Stimulated activated CD8-positive, alpha-beta memory T cell treated with anti-CD3 and anti-CD28 coated beads, Interleukin-4, amount 100 ng/mL, for 48 hours (primary cell): ENCODE measurements around the gene ARAP3.

ENCODE experiments used
- DNase-seq: peaks from one replicate; pipeline ENCODE4 v3.0.0-alpha.2; 2020

Gene ARAP3

GRCh38 chr5:141639357-141640050 lies 42.5 kb downstream of the ARAP3 start:
- no peak for DNase-seq

- no peak for DNase-seq
Measured at GRCh38 chr5:141638771-141639170, 43.3 kb downstream of the ARAP3 start.

GRCh38 chr5:141637767-141638419 lies 44.1 kb downstream of the ARAP3 start:
- DNase-seq = peak; percentile 75

GRCh38 chr5:141637123-141637766 lies 44.8 kb downstream of the ARAP3 start:
- DNase-seq = peak; percentile 68

GRCh38 chr5:141636413-141637122 lies 45.5 kb downstream of the ARAP3 start, which contains the start of the genes HDAC3 and RELL2:
Gene HDAC3 (minus strand): TSS chr5:141636849. CDS start chr5:141636790, 59 bp downstream.
Gene RELL2 (plus strand): TSS chr5:141636997. CDS start chr5:141638226, 1,229 bp downstream.
- peak; percentile 98 for DNase-seq

GRCh38 chr5:141636106-141636412 lies 46.0 kb downstream of the ARAP3 start:
- no peak for DNase-seq

- no peak for DNase-seq
Measured at GRCh38 chr5:141635646-141636045, 46.4 kb downstream of the ARAP3 start.

- no peak for DNase-seq
Measured at GRCh38 chr5:141634720-141635119, 47.3 kb downstream of the ARAP3 start.

GRCh38 chr5:141633871-141634561 lies 48.0 kb downstream of the ARAP3 start:
- DNase-seq = no peak

- no peak for DNase-seq
Measured at GRCh38 chr5:141632650-141633049, 49.4 kb downstream of the ARAP3 start.

- DNase-seq = no peak
Measured at GRCh38 chr5:141630570-141631140, 51.4 kb downstream of the ARAP3 start.

- no peak for DNase-seq
Measured at GRCh38 chr5:141628175-141628788, 53.7 kb downstream of the ARAP3 start.

- no peak for DNase-seq
Measured at GRCh38 chr5:141623611-141624010, 58.4 kb downstream of the ARAP3 start.

- DNase-seq = no peak
Measured at GRCh38 chr5:141623186-141623585, 58.8 kb downstream of the ARAP3 start.

GRCh38 chr5:141618804-141619554 lies 63.1 kb downstream of the ARAP3 start, which contains the start of gene DIAPH1:
Gene DIAPH1 (minus strand): TSS chr5:141619000. CDS start chr5:141618914, 86 bp downstream.
- peak; percentile 99 for DNase-seq

GRCh38 chr5:141618030-141618803 lies 63.8 kb downstream of the ARAP3 start:
- DNase-seq = peak; percentile 79

GRCh38 chr5:141617682-141618029 lies 64.4 kb downstream of the ARAP3 start:
- DNase-seq = no peak

- no peak for DNase-seq
Measured at GRCh38 chr5:141617128-141617527, 64.9 kb downstream of the ARAP3 start.

GRCh38 chr5:141615991-141616720 lies 65.9 kb downstream of the ARAP3 start:
- DNase-seq = no peak

GRCh38 chr5:141613344-141613743 lies 68.7 kb downstream of the ARAP3 start:
- DNase-seq = no peak
